Liver (tissue), 9 donors: ENCODE data around the gene RACGAP1. TPM values are rescaled to one million over a fixed set of nuclear protein-coding genes. Genes with fewer than 3 reads are reported as not detected.

Experiments
- DNase-seq: peaks from one replicate; pipeline ENCODE4 v3.0.0-alpha.2; 2017; ENCODE audit warnings: low spot score
- H3K27ac ChIP-seq, 2 donors: one replicate each; pipeline ENCODE4 v1.7.0; 2013; ENCODE audit warnings: inconsistent platforms in 2 of 2, low read length in 2 of 2, control low read depth in 1 of 2, low read depth in 1 of 2, mild to moderate bottlenecking in 1 of 2
- H3K27me3 ChIP-seq, 4 donors: one replicate each; pipeline versions ENCODE4 v1.6.1 to v1.7.0; 2013; ENCODE audit warnings: low read length in 3 of 4, inconsistent platforms in 1 of 4, mild to moderate bottlenecking in 1 of 4, moderate library complexity in 1 of 4; ENCODE audit not compliant: control insufficient read depth in 4 of 4, insufficient read depth in 4 of 4
- H3K36me3 ChIP-seq, 4 donors: one replicate each; pipeline versions ENCODE4 v1.6.1 to v1.7.0; 2013; ENCODE audit warnings: low read length in 3 of 4, mild to moderate bottlenecking in 3 of 4, low read depth in 1 of 4, moderate library complexity in 1 of 4; ENCODE audit not compliant: control insufficient read depth in 4 of 4, insufficient read depth in 3 of 4
- H3K4me1 ChIP-seq, 4 donors: one replicate each; pipeline versions ENCODE4 v1.6.1 to v1.7.0; 2013; ENCODE audit warnings: low read length in 3 of 4, mild to moderate bottlenecking in 3 of 4, moderate library complexity in 1 of 4; ENCODE audit not compliant: control insufficient read depth in 4 of 4, insufficient read depth in 4 of 4
- H3K4me3 ChIP-seq, 3 donors: one replicate each; pipeline versions ENCODE4 v1.6.1 to v1.7.0; 2013; ENCODE audit warnings: low read length in 3 of 3, control low read depth in 1 of 3, low read depth in 1 of 3, mild to moderate bottlenecking in 1 of 3
- H3K9ac ChIP-seq, 2 donors: one replicate each; pipeline ENCODE4 v1.7.0; 2013; ENCODE audit warnings: low read length in 2 of 2, mild to moderate bottlenecking in 2 of 2, moderate library complexity in 2 of 2, control low read depth in 1 of 2, low read depth in 1 of 2
- H3K9me3 ChIP-seq, 4 donors: one replicate each; pipeline versions ENCODE4 v1.6.1 to v1.7.0; 2013; ENCODE audit warnings: low read length in 3 of 4; ENCODE audit not compliant: control insufficient read depth in 4 of 4
- ATF3 ChIP-seq: IDR thresholded peaks from 2 replicates; pipeline ENCODE4 v1.6.1; 2016; ENCODE audit warnings: antibody characterized with exemption
- CTCF ChIP-seq: fragments of 150-350 bp; IDR thresholded peaks from 2 replicates; pipeline ENCODE4 v1.5.1; 2017; ENCODE audit warnings: improper control_type of control experiment, low read depth, low read length; ENCODE audit not compliant: missing input control
- EGR1 ChIP-seq, 2 donors: IDR thresholded peaks; 2 replicates each; pipeline ENCODE4 v1.6.1; 2016 to 2018; ENCODE audit warnings: antibody characterized with exemption in 2 of 2, low read depth in 2 of 2
- FOXA1 ChIP-seq: IDR thresholded peaks from 2 replicates; pipeline ENCODE4 v1.6.1; 2016; ENCODE audit warnings: antibody characterized with exemption
- FOXA2 ChIP-seq: IDR thresholded peaks from 2 replicates; pipeline ENCODE4 v1.6.1; 2016; ENCODE audit warnings: antibody characterized with exemption
- GABPA ChIP-seq, 2 donors: IDR thresholded peaks in 1 of 2; conservative IDR thresholded peaks in 1 of 2; 2 replicates each; pipeline ENCODE4 v1.6.1; 2016; ENCODE audit warnings: antibody characterized with exemption in 2 of 2, mild to moderate bottlenecking in 1 of 2, moderate library complexity in 1 of 2
- HNF4A ChIP-seq, 2 donors: conservative IDR thresholded peaks; 2 replicates each; pipeline ENCODE4 v1.6.1; 2016; ENCODE audit warnings: antibody characterized with exemption in 2 of 2, mild to moderate bottlenecking in 2 of 2
- MAX ChIP-seq: IDR thresholded peaks from 2 replicates; pipeline ENCODE4 v1.6.1; 2016; ENCODE audit warnings: antibody characterized with exemption
- NR2F2 ChIP-seq: IDR thresholded peaks from 2 replicates; pipeline ENCODE4 v1.6.1; 2016; ENCODE audit warnings: antibody characterized with exemption
- RAD21 ChIP-seq, 2 donors: IDR thresholded peaks; 2 replicates each; pipeline ENCODE4 v1.6.1; 2016; ENCODE audit warnings: antibody characterized with exemption in 2 of 2, mild to moderate bottlenecking in 2 of 2
- REST ChIP-seq: IDR thresholded peaks from 2 replicates; pipeline ENCODE4 v1.6.1; 2016; ENCODE audit warnings: antibody characterized with exemption, mild to moderate bottlenecking
- SP1 ChIP-seq: IDR thresholded peaks from 2 replicates; pipeline ENCODE4 v1.6.1; 2018; ENCODE audit warnings: antibody characterized with exemption, mild to moderate bottlenecking
- TAF1 ChIP-seq: conservative IDR thresholded peaks from 2 replicates; pipeline ENCODE4 v1.6.1; 2016; ENCODE audit warnings: antibody characterized with exemption, mild to moderate bottlenecking
- YY1 ChIP-seq: IDR thresholded peaks from 2 replicates; pipeline ENCODE4 v1.6.1; 2016; ENCODE audit warnings: antibody characterized with exemption, mild to moderate bottlenecking
- ZBTB33 ChIP-seq: IDR thresholded peaks from 2 replicates; pipeline ENCODE4 v1.6.1; 2016; ENCODE audit warnings: antibody characterized with exemption
- WGBS: extraction: QIAGEN DNeasy Blood & Tissue Kit; methylation state at CpG from one replicate; pipeline ENCODE4 v1.1.7; 2013; 5-methylcytosine and 5-hydroxymethylcytosine counted together
- polyA plus RNA-seq, 2 donors: library from polyadenylated mRNA; stranded (reverse) in 1 of 2; unstranded in 1 of 2; fragments of 200-250 nt in 1 of 2; fragments of >200 nt in 1 of 2; fragmentation: Nextera tagmentation in 1 of 2; extraction: Ambion mirVana in 1 of 2; gene quantifications; one replicate each; pipeline versions ENCODE4 v1.2.1 to v1.2.3, GENCODE V29; 2013 to 2015
- total RNA-seq, 2 donors: library from RNA; depleted of rRNA; stranded (reverse); fragments of >200 nt; gene quantifications; one replicate each; pipeline ENCODE4 v1.2.3, GENCODE V29; 2014
- donor health status: healthy.
- donor health status: healthy.
- donor health status: healthy.
- donor health status: healthy.
- donor health status: healthy.

The RACGAP1 gene
- total and polyA plus RNA-seq, 4 donors = 1.0 to 38.3 (median 2.9) TPM

- DNase-seq = no peak
- Histone ChIP-seq H3K9me3 (no peaks in the 10 kb centered on the region), H3K36me3 (no peaks in the 10 kb centered on the region), H3K4me1 (peaks cover 0 to 12% (median 9%) of the 10 kb centered on the region in 4 donors), H3K9ac (no peak overlapping the region), H3K27ac (no peak overlapping the region), H3K27me3 (no peaks in the 10 kb centered on the region), H3K4me3 (no peak overlapping the region)
- TF ChIP-seq RAD21 (IDR thresholded peaks at IDR 0.05) = no peak
- TF ChIP-seq EGR1 (IDR thresholded peaks at IDR 0.05; ENCODE audit: low read depth in 2 of 2) = no peak
- no peak for TF ChIP-seq TAF1
- WGBS = 84% methylated on average over 10 of the region's 10 CpGs
These were observed 48.4 kb upstream of the RACGAP1 start for GRCh38 chr12:50073712-50074111.

- H3K36me3 ChIP-seq = no peaks in the 10 kb centered on the region
- peaks cover 0 to 12% (median 9%) of the 10 kb centered on the region in 4 donors for H3K4me1 ChIP-seq
- H3K27ac ChIP-seq = no peak overlapping the region
- no peaks in the 10 kb centered on the region for H3K27me3 ChIP-seq
- 82% methylated on average over 7 of the region's 7 CpGs for WGBS
- no peak overlapping the region for H3K4me3 ChIP-seq
- H3K9me3 ChIP-seq = no peaks in the 10 kb centered on the region
- H3K9ac ChIP-seq = no peak overlapping the region
- TF ChIP-seq EGR1 (IDR thresholded peaks at IDR 0.05; ENCODE audit: low read depth in 2 of 2) = no peak
- no peak for TF ChIP-seq ZBTB33
- no peak for TF ChIP-seq CTCF
- TF ChIP-seq RAD21 (IDR thresholded peaks at IDR 0.05) = no peak
- no peak for TF ChIP-seq FOXA1
- DNase-seq = no peak
These were observed 47.9 kb upstream of the RACGAP1 start for GRCh38 chr12:50073206-50073605.

- no peak for DNase-seq
- no peaks in the 10 kb centered on the region for H3K9me3 ChIP-seq
- no peak overlapping the region for H3K9ac ChIP-seq
- peaks cover 0 to 12% (median 9%) of the 10 kb centered on the region in 4 donors for H3K4me1 ChIP-seq
- WGBS = 76% methylated on average over 10 of the region's 10 CpGs
- H3K27me3 ChIP-seq = no peaks in the 10 kb centered on the region
- H3K4me3 ChIP-seq = no peak overlapping the region
- no peak overlapping the region for H3K27ac ChIP-seq
- no peaks in the 10 kb centered on the region for H3K36me3 ChIP-seq
- no peak for TF ChIP-seq EGR1 (IDR thresholded peaks at IDR 0.05; ENCODE audit: low read depth in 2 of 2)
- TF ChIP-seq GABPA (IDR thresholded peaks at IDR 0.05 in 1 of 2, conservative IDR thresholded peaks at IDR 0.05 in 1 of 2) = no peak
- no peak for TF ChIP-seq HNF4A (conservative IDR thresholded peaks at IDR 0.05)
- TF ChIP-seq REST = no peak
- no peak for TF ChIP-seq ZBTB33
- TF ChIP-seq SP1 = no peak
- no peak for TF ChIP-seq YY1
- no peak for TF ChIP-seq ATF3
- TF ChIP-seq FOXA2 = no peak
- no peak for TF ChIP-seq NR2F2
- no peak for TF ChIP-seq MAX
These were observed 47.1 kb upstream of the RACGAP1 start for GRCh38 chr12:50072198-50072907.
